ENCODE measurements around the gene INKA2. TPM values are rescaled to one million over a fixed set of nuclear protein-coding genes. Genes with fewer than 3 reads are reported as not detected.
A peak's percentile ranks its signal among the peaks of the same experiment; 100 is the strongest.

INKA2 gene
- total and polyA plus RNA-seq, 3 donors from 2014 or later = 6.7 to 8.5 (median 8.3) TPM

DNA sequence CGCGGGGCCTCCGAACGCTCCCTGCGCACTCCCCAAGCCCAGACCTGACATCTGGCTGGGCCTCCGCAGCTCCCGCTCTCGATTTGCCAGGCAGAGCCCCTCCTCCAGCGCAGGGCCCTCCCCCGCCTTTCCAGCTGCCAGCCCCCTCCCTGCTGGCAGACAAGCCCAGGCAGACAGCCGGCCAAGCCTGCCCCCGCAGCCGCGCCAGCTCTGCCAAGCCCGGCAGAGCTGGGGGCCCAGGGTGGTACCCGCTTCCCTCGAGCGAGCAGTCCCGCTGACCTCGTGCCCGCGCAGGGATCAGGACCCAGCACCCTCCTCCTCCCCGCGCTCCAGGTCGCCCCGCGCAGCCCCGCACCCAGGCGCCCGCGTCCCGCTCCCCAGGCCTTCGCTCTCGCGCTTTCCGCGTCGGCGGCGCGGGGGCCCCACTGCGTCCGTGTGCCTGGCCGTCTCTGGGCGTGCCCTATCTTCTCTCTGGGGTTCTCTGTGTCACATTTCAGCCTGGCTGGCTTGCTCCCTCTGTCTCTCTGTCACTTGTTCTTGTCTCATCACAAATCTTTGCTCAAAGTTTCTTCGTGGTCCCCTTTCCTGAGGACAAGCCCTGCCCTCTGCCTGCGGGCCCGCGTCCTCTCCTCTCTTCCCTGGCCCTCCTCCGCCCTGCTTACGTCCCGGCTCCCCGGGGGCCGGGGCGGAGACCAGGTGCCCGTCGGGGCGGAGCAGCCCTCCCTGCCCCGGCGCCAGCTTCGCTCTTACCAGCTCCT, 580 bp downstream of the INKA2 start:
- intact Hi-C loops (cut with DNase I; ENCODE audit: low total_unique reads) = no loop called here

GRCh38 chr1:111738133-111738435, 1.1 kb downstream of the INKA2 start:
- no peaks in the 10 kb centered on the region for H3K36me3 ChIP-seq (ENCODE audit: low read depth, missing control alignments)
- intact Hi-C loops (cut with DNase I; ENCODE audit: low total_unique reads) = no loop called here
- WGBS, 2 donors = 15 to 18% methylated on average over 8 to 9 of the region's 9 CpGs
- TF ChIP-seq POLR2A (IDR thresholded peaks at IDR 0.05) = no peak
- TF ChIP-seq CTCF (IDR thresholded peaks at IDR 0.05) = no peak
- H3K9me3 ChIP-seq = no peaks in the 10 kb centered on the region
- H3K27me3 ChIP-seq = no peaks in the 10 kb centered on the region
- H3K4me3 ChIP-seq = peak overlapping the region; percentile 66 to 74
- DNase-seq = no peak
- H3K27ac ChIP-seq = peak overlapping the region; percentile 82 to 90
- peaks cover 32% of the 10 kb centered on the region for H3K4me1 ChIP-seq

More for the DNA sequence above, 580 bp downstream of the INKA2 start:
- DNase-seq = peak; percentile 81
- 0 to 1% methylated on average over 50 to 61 of the region's 61 CpGs for WGBS, 2 donors
- Histone ChIP-seq H3K36me3 (ENCODE audit: low read depth, missing control alignments) (no peaks in the 10 kb centered on the region), H3K4me3 (peak overlapping the region; percentile 66 to 74), H3K4me1 (peaks cover 30% of the 10 kb centered on the region), H3K9me3 (no peaks in the 10 kb centered on the region), H3K27ac (peak overlapping the region; percentile 82 to 90), H3K27me3 (no peaks in the 10 kb centered on the region)
- no peak for TF ChIP-seq POLR2A (IDR thresholded peaks at IDR 0.05)
- no peak for TF ChIP-seq CTCF (IDR thresholded peaks at IDR 0.05)

GRCh38 chr1:111737216-111738132, 1.7 kb downstream of the INKA2 start:
- intact Hi-C loops (cut with DNase I; ENCODE audit: low total_unique reads) = no loop called here
- Histone ChIP-seq H3K27me3 (no peaks in the 10 kb centered on the region), H3K4me1 (peaks cover 32% of the 10 kb centered on the region), H3K9me3 (no peaks in the 10 kb centered on the region), H3K27ac (peak overlapping the region; percentile 82 to 90), H3K4me3 (peak overlapping the region in 1 of 2 donors; percentile 74), H3K36me3 (ENCODE audit: low read depth, missing control alignments) (no peaks in the 10 kb centered on the region)
- 24 to 28% methylated on average over 8 of the region's 8 CpGs for WGBS, 2 donors
- no peak for TF ChIP-seq POLR2A (IDR thresholded peaks at IDR 0.05)
- TF ChIP-seq CTCF (IDR thresholded peaks at IDR 0.05) = no peak
- DNase-seq = no peak

DNA sequence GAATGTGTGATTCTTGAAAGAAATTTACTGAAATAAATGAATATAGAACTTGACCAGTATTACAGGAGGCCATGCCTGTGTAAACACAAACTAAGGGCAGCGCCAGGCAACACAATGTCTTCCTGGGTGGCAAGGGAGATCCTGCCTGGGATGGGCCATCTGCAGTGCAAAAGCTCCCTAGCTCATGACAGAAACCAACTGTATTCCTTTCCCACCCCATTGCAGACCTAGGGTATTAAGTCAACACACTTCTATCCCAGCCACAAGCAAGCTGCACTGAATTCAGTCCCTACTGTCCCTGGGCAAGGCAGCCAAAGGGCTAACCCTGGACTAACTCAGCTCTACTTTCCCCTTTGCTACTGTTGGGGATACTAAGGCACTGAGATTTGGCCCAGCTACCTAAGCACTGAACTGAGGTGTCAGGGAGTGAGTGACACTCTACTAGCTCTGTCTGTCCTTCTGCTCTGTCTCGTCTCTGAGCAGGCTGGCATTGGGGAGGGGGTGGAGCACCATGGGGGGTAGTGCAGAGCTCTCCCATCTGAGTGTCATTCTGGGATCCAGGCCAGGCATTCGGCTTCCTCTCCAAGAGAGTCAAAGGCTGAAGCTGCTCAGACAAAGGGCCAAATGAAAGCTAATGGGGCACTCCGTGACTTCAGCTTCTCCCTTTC, 2.5 kb downstream of the INKA2 start:
- no peaks in the 10 kb centered on the region for H3K9me3 ChIP-seq
- H3K27me3 ChIP-seq = no peaks in the 10 kb centered on the region
- H3K36me3 ChIP-seq (ENCODE audit: low read depth, missing control alignments) = no peaks in the 10 kb centered on the region
- intact Hi-C loops (cut with DNase I; ENCODE audit: low total_unique reads) = no loop called here
- 38 to 46% methylated on average over 4 of the region's 4 CpGs for WGBS, 2 donors
- peak overlapping the region in 1 of 2 donors; percentile 90 for H3K27ac ChIP-seq
- DNase-seq = peak; percentile 80
- TF ChIP-seq CTCF (IDR thresholded peaks at IDR 0.05) = no peak
- H3K4me3 ChIP-seq = no peak overlapping the region
- H3K4me1 ChIP-seq = peaks cover 32% of the 10 kb centered on the region
